HEK293 (cell line): ENCODE results near the gene SPTBN1.

Source experiments
- SCRT1 ChIP-seq: fragments of 450-650 bp; formaldehyde crosslinking; IDR thresholded peaks from 2 replicates; pipeline ENCODE4 v1.5.1; 2016; ENCODE audit warnings: missing biosample characterization, missing genetic modification characterization, borderline replicate concordance
- SETDB1 ChIP-seq: IDR thresholded peaks from one replicate; pipeline ENCODE4 v1.6.1; 2017; ENCODE audit warnings: mild to moderate bottlenecking, low read length, moderate library complexity, mixed read lengths; ENCODE audit not compliant: insufficient read length
- TCF7L2 ChIP-seq: IDR thresholded peaks from 2 replicates; pipeline ENCODE4 v1.6.1; 2011; ENCODE audit warnings: low read depth, mild to moderate bottlenecking, inconsistent platforms, low read length, moderate library complexity, borderline replicate concordance
- ZNF211 ChIP-seq: fragments of 450-650 bp; formaldehyde crosslinking; IDR thresholded peaks from 2 replicates; pipeline ENCODE4 v1.5.1; 2016; ENCODE audit warnings: low read depth, missing biosample characterization, missing genetic modification characterization
- ZNF558 ChIP-seq: fragments of 450-650 bp; formaldehyde crosslinking; IDR thresholded peaks from 2 replicates; pipeline ENCODE4 v1.5.1; 2016; ENCODE audit warnings: missing biosample characterization, missing genetic modification characterization
- ZNF561 ChIP-seq: fragments of 450-650 bp; IDR thresholded peaks from 2 replicates; pipeline ENCODE4 v1.5.1; 2018; ENCODE audit warnings: missing biosample characterization, missing genetic modification characterization, borderline replicate concordance
- ZNF747 ChIP-seq: fragments of 450-650 bp; formaldehyde crosslinking; IDR thresholded peaks from 2 replicates; pipeline ENCODE4 v1.5.1; 2016; ENCODE audit warnings: missing biosample characterization, missing genetic modification characterization
- TF ChIP-seq, protein P1 (sequence below): fragments of 450-650 bp; formaldehyde crosslinking; IDR thresholded peaks from 2 replicates; pipeline ENCODE4 v1.5.1; 2016; ENCODE audit warnings: missing biosample characterization, missing genetic modification characterization
- TF ChIP-seq, protein P2 (sequence below): fragments of 450-650 bp; formaldehyde crosslinking; IDR thresholded peaks from 2 replicates; pipeline ENCODE4 v1.5.1; 2016; ENCODE audit warnings: missing biosample characterization, missing genetic modification characterization
- TF ChIP-seq, protein P3 (sequence below): fragments of 450-650 bp; formaldehyde crosslinking; IDR thresholded peaks from 2 replicates; pipeline ENCODE4 v1.5.1; 2016; ENCODE audit warnings: missing biosample characterization, missing genetic modification characterization
- TF ChIP-seq, protein P4 (sequence below): fragments of 450-650 bp; formaldehyde crosslinking; IDR thresholded peaks from 2 replicates; pipeline ENCODE4 v1.5.1; 2016; ENCODE audit warnings: missing biosample characterization, missing genetic modification characterization
- TF ChIP-seq, protein P5 (sequence below): fragments of 450-650 bp; formaldehyde crosslinking; IDR thresholded peaks from 2 replicates; pipeline ENCODE4 v1.5.1; 2017; ENCODE audit warnings: missing biosample characterization, missing genetic modification characterization

DNA sequence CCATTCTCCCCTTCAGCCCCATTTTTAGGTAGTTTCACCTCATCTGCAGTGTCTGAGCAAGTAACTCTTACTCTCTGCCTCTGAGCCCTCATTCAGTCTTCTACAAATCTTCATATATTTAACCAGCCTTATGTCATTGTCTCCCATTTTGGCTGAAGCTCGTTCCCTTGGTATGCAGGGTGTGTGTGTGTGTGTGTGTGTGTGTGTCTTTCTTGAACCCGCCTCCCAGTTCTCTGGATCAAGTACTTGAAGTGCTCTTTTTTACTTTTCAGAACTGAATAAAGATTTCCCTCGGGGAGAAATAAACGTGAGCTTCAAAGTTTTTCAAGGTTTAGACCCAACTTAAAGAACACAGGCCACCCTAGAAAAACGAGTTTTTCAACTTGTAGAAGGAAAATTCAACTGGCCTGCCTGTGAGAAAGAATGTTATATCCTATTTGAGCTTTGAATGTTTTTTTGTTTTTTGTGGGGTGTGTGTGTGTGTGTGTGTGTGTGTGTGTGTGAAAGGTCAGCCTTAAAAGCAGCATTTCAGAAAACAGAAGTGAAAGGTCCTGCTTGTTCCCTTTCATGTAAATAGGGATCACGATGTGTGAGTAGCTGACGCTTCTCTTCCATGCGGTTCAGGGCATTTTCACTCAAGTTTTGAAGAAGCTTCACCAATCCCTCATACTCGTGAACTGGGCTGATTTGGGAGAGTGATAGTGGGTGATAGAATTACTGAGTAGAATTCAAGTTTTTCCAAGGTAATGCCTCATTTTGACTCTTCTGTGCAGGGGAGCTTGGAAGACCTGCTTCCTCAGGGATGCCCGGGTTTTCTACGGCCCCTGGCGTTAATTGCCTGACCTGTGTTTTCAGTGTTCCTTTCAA, 216.7 kb downstream of the SPTBN1 start:
- no peak for TF ChIP-seq SETDB1
- TF ChIP-seq, protein P1, sequence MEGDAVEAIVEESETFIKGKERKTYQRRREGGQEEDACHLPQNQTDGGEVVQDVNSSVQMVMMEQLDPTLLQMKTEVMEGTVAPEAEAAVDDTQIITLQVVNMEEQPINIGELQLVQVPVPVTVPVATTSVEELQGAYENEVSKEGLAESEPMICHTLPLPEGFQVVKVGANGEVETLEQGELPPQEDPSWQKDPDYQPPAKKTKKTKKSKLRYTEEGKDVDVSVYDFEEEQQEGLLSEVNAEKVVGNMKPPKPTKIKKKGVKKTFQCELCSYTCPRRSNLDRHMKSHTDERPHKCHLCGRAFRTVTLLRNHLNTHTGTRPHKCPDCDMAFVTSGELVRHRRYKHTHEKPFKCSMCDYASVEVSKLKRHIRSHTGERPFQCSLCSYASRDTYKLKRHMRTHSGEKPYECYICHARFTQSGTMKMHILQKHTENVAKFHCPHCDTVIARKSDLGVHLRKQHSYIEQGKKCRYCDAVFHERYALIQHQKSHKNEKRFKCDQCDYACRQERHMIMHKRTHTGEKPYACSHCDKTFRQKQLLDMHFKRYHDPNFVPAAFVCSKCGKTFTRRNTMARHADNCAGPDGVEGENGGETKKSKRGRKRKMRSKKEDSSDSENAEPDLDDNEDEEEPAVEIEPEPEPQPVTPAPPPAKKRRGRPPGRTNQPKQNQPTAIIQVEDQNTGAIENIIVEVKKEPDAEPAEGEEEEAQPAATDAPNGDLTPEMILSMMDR (tag by site-specific recombination): no peak
- no peak for TF ChIP-seq TCF7L2
- no peak for TF ChIP-seq ZNF211 (tag by site-specific recombination)
- no peak for TF ChIP-seq SCRT1 (tag by site-specific recombination)
- TF ChIP-seq, protein P2, sequence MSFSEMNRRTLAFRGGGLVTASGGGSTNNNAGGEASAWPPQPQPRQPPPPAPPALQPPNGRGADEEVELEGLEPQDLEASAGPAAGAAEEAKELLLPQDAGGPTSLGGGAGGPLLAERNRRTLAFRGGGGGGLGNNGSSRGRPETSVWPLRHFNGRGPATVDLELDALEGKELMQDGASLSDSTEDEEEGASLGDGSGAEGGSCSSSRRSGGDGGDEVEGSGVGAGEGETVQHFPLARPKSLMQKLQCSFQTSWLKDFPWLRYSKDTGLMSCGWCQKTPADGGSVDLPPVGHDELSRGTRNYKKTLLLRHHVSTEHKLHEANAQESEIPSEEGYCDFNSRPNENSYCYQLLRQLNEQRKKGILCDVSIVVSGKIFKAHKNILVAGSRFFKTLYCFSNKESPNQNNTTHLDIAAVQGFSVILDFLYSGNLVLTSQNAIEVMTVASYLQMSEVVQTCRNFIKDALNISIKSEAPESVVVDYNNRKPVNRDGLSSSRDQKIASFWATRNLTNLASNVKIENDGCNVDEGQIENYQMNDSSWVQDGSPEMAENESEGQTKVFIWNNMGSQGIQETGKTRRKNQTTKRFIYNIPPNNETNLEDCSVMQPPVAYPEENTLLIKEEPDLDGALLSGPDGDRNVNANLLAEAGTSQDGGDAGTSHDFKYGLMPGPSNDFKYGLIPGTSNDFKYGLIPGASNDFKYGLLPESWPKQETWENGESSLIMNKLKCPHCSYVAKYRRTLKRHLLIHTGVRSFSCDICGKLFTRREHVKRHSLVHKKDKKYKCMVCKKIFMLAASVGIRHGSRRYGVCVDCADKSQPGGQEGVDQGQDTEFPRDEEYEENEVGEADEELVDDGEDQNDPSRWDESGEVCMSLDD (tag by site-specific recombination): no peak
- TF ChIP-seq, protein P3, sequence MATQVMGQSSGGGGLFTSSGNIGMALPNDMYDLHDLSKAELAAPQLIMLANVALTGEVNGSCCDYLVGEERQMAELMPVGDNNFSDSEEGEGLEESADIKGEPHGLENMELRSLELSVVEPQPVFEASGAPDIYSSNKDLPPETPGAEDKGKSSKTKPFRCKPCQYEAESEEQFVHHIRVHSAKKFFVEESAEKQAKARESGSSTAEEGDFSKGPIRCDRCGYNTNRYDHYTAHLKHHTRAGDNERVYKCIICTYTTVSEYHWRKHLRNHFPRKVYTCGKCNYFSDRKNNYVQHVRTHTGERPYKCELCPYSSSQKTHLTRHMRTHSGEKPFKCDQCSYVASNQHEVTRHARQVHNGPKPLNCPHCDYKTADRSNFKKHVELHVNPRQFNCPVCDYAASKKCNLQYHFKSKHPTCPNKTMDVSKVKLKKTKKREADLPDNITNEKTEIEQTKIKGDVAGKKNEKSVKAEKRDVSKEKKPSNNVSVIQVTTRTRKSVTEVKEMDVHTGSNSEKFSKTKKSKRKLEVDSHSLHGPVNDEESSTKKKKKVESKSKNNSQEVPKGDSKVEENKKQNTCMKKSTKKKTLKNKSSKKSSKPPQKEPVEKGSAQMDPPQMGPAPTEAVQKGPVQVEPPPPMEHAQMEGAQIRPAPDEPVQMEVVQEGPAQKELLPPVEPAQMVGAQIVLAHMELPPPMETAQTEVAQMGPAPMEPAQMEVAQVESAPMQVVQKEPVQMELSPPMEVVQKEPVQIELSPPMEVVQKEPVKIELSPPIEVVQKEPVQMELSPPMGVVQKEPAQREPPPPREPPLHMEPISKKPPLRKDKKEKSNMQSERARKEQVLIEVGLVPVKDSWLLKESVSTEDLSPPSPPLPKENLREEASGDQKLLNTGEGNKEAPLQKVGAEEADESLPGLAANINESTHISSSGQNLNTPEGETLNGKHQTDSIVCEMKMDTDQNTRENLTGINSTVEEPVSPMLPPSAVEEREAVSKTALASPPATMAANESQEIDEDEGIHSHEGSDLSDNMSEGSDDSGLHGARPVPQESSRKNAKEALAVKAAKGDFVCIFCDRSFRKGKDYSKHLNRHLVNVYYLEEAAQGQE (tag by site-specific recombination): no peak
- no peak for TF ChIP-seq ZNF747
- TF ChIP-seq, protein P4, sequence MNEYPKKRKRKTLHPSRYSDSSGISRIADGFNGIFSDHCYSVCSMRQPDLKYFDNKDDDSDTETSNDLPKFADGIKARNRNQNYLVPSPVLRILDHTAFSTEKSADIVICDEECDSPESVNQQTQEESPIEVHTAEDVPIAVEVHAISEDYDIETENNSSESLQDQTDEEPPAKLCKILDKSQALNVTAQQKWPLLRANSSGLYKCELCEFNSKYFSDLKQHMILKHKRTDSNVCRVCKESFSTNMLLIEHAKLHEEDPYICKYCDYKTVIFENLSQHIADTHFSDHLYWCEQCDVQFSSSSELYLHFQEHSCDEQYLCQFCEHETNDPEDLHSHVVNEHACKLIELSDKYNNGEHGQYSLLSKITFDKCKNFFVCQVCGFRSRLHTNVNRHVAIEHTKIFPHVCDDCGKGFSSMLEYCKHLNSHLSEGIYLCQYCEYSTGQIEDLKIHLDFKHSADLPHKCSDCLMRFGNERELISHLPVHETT: no peak
- TF ChIP-seq ZNF561 (tag by site-specific recombination): no peak
- TF ChIP-seq, protein P5, sequence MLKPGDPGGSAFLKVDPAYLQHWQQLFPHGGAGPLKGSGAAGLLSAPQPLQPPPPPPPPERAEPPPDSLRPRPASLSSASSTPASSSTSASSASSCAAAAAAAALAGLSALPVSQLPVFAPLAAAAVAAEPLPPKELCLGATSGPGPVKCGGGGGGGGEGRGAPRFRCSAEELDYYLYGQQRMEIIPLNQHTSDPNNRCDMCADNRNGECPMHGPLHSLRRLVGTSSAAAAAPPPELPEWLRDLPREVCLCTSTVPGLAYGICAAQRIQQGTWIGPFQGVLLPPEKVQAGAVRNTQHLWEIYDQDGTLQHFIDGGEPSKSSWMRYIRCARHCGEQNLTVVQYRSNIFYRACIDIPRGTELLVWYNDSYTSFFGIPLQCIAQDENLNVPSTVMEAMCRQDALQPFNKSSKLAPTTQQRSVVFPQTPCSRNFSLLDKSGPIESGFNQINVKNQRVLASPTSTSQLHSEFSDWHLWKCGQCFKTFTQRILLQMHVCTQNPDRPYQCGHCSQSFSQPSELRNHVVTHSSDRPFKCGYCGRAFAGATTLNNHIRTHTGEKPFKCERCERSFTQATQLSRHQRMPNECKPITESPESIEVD (tag by site-specific recombination): no peak
- no peak for TF ChIP-seq ZNF558
